NCI-H524 treated with DMSO at 0.1 percent for 48 hours (cell line): ENCODE data around the gene OSGIN1.

Experiments
- DNase-seq: peaks from one replicate; lab custom pipeline; 2025; lab: John Stamatoyannopoulos, UW

Gene OSGIN1

GRCh38 chr16:83926726-83927397 lies 26.2 kb upstream of the OSGIN1 start:
- peak; percentile 76 for DNase-seq

GRCh38 chr16:83928341-83929055 lies 24.5 kb upstream of the OSGIN1 start:
- DNase-seq, result no peak

- DNase-seq, result no peak
These were observed 23.1 kb upstream of the OSGIN1 start for GRCh38 chr16:83929811-83930555.

DNA sequence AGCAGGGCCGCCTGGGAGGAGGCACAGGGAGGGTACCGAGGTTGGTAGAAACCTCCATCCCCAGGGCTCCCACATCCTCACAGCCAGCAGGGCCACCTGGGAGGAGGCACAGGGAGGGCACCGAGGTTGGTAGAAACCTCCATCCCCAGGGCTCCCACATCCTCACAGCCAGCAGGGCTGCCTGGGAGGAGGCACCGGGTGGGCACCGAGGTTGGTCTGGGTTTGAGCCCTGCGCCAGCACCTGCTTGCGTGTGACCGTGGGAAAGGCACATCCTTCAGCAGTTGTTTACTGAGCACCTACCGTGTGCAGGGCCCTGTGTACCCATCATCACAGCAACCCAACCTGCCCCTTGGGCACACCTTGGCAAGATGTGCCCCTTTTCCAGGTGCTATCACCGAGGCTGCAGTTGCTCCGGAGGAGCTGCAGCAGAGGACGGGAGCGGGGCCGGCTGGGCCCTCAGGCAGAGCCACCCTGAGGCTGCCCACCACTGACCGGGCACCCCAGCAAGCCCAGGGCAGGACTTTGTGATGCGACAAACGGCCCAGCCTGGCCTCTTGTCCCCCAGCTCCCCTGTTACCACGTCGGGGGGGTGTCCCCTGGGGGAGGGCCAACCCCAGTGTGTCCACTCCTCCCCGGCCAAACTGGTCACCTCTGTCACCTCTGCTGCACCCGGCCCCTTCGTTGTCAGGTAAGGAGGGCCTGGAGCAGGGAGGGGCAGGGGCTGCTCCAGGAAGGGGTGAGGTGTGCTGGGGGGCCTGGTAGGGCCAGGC lies 22.1 kb upstream of the OSGIN1 start:
- no peak for DNase-seq

- no peak for DNase-seq
These were observed 21.5 kb upstream of the OSGIN1 start for GRCh38 chr16:83931556-83931955.

DNA sequence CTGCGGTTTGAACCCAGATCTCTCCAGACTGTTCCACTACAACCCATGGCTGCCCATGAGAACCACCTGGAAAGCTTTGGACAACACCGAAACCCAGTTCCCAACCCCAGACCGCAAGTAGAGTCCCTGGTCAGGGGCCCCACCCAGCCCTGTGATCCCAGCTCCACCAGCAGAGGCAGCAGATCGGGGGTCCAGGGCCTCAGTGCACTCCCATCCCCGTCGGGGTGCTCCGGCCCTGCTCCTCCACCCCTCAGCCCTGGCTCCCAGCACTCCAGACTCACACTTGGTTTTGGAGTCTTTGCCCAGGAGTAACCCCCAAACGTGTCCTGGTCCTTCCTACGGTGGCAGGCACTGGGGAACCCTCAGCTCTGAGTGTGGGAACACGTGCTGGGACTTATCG lies 20.7 kb upstream of the OSGIN1 start:
- DNase-seq, result no peak

DNA sequence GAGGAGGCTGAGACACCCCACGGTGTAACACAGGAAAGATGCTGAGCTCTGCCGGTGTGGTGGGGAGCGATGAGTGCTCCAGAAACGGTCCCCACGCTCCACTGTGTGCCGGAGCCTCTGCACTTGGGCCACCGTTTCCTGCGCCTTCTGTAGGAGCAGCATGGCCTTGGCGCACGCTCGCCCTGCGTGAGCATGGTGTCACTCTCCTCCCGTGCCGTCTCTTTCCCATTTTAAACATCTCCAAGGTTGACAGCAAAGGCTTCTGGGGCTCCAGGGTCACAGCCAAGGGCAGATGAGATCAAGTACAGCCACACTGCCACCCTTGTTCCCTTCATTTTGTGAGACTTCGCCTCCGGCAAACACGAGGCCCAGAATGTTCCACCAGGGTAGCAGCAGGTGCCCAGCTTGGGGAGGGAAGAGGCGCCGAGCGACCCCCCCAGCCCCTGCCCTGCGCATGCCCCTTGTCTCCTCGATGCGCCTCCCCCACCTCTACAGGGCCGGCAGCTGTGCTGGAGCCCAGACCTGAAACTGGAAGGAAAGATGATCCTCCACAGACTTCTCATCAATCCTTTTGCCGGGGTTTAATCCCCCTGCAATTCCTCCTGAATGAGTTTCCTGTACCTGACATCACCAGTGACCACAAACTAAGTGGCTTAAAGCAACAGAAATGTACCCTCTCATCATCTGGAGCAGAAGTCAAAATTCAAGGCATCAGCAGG lies 19.9 kb upstream of the OSGIN1 start:
- DNase-seq, result no peak

DNA sequence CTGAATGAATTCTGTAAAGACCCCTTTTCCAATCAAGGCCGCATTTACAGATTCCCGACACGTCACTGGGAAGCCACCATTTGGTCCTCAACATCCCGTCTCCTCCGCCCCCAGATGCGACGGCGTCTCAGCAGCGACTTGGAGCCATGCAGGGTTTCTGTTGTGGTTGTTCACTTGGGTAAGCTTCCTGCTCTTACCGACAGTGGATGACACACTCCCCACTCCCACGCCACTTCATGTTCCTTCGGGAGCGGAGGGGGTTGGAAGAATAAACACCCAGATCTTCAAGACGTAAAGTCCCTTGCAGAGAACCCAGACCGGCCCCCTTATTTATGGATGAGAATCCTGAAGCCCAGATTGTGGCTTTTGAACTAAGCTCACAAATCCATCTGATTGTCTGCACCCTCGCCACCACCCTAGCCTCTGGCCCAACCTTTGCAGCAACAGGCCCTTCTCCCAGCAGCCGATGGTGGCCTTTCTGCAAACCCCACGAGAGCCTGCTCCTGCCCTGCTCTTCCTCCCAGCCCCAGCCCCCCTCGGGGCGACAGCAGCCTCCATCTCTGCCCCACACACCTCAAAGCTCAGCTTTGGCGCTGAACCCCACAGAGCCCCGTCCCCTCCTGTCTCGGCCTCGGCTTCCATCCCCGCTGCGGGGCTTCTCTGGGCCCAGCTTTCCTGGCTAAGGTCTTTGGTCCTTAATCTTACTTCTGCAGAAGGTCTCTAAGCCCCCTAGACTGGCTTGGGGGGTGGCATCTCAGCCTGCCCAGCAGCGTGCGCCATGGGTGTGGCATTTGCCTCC lies 19.0 kb upstream of the OSGIN1 start:
- DNase-seq, result no peak

DNA sequence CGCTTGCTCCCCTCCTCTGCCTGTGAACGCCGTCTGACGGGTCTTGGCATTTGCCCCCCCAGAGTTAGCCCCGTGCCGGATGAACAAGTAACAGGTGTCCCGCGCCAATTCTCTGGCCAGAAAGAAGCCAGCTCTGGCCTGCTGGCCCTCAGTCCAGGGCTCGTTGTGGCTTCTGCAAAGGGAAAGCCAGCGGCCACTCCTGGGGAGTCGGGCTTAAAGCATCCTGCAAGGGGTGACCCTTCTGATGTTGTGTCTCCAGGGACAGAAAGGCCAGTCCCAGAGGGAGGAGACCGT lies 18.4 kb upstream of the OSGIN1 start:
- DNase-seq, result no peak

DNA sequence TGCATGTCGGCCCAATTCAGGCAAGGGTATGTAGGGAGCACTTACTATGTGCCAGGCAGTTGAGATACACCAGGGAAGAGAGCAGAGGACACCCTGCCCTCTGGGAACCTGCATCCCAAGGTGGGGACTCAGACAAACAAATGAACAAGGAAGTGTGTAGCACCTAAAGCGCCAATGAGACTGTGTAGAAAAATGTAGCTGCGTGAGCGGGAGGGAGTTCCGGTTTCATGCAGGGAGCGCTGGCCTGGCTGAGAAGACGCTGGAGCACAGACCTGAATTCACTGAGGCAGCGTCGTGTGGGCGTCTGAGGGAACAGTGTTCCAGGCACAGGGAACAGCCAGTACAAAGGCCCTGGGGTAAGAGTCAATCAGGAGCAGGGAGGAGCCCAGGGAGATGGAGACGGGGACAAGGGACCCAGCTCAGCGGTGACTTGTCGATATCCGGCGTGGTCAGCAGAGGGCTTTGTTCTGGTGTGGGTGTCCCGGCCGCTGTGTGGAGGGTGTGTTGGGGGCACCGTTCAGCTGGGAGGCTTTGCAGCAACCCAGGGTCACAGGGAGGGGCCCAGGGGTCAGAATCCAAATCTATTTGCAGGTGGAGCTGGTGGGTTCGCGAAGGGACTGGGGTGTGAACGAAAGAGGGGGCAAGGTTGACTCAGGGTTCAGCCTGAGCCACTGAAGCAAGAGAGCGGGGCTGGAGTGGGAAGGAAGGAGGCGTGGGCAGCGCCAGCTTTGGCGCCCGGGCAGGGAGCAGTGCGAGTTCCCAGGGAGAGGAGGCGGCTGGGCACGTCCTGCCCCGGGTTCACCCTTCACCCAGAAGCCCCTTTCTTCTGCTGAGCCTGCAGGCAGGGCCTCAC lies 17.8 kb upstream of the OSGIN1 start:
- no peak for DNase-seq

DNA sequence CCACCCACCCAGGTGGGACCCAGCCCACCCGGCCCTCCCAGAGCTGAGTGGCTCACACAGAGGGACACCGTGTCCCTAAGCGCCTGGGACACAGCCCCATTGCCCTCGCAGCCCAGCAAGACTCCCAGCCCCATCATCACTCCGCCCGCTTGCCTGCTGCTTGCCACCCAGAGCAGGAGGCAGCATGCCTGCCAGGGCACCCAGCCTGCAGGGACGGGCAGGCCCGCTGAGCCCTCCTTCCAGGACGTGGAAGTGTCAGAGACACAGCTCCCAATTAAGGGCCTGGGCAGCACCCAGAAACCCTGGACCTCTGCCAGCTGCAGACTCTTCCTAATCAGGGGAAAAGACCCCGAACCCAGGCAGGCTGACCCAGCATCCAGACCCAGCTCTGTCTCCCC lies 17.2 kb upstream of the OSGIN1 start:
- DNase-seq, result no peak

DNA sequence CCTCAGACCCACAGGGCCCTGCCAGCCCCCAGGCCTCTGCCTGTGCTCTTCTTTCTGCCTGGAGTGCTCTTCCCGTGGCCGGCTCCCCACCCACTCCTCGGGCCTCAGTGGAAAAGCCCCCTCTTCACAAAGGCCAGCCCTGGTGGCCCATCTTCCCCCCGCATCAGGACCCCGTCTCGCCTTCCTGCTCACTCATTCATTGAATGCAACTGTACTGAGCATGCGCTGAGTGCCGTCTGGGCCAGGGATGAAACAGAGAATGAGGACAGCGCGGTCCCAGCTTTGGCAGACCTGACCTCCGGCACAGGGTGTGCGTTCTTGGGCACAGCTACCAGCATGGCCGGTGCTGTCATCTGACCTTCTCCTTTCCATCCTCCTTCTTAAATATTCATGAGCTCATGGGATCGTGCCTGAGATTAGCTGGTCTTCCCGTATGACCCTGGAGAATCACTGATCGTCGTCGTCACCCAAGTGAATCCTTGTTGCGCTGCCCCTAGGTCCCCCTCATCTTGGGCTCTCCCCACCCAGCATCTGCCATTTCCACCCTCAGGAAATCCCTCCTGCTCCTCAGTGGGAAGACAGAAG lies 16.4 kb upstream of the OSGIN1 start:
- DNase-seq, result no peak

DNA sequence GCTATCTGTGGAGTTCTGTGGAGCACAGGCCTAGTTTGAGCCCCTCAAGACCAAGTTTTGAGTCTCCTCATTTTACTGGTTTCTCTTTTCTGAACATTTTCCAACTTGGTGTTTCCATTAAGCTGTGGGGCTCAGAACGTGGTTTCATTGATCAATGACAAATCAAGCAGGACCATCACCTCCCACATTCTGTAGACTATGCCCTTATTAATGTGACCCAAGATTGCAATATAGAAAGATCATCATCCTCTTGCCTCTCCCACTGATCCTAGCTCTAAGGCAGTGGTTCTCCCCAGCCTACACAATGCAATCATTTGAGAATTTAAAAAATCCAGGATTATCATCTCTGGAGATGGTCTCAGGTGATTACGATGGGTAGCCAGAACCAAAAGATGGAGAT lies 15.8 kb upstream of the OSGIN1 start:
- DNase-seq, result no peak

DNA sequence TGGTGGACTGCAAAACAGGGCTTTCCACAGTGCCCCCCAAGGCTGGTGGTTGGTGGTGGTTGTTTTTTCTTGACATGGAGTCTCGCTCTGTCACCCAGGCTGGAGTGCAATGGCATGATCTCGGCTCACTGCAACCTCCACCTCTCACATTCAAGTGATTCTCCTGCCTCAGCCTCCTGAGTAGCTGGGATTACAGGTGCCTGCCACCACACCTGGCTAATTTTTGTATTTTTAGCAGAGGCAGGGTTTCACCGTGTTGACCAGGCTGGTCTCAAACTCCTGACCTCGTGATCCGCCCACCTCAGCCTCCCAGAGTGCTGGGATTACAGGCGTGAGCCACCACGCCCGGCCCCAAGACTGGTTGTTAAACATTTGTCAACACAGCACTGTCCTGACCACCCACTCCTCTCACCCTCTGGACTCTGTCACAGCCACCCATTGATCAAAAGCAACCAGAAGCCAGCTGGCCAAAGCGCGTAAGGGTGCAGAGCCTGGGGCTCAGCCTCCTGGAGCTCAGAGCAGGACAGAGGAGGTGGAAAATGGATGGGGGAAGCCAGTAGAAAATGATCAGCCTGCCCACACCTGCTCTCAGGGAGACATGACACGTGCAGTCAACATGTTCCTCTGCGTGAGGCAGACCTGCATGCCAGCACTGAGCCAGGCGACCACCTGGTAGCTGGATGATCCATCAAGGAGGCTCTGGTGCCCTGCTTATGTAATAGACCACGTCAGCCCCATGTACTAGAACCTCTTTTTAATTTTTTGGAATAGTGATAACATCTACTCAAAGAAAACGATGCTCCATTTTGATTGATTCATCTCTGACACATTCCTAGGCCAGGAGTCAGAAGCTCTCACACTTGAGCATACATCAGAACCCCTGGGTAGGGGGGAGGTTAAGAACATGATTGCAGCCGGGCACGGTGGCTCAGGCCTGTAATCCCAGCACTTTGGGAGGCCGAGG lies 14.8 kb upstream of the OSGIN1 start:
- no peak for DNase-seq

GRCh38 chr16:83939266-83939855 lies 13.7 kb upstream of the OSGIN1 start:
- DNase-seq, result no peak

GRCh38 chr16:83940119-83940518 lies 12.9 kb upstream of the OSGIN1 start:
- DNase-seq, result no peak

GRCh38 chr16:83940630-83941378 lies 12.2 kb upstream of the OSGIN1 start:
- peak; percentile 94 for DNase-seq
